GM11168 (cell line): ENCODE measurements around the gene DIS3L2.
"Not testable (repeated sequence)": the region's sequence is repeated elsewhere in the genome, so short reads cannot be mapped to it uniquely, and the experiment has no call there.

Source experiments
- in situ Hi-C: fragments of 300-500 bp; cut with MboI; formaldehyde crosslinking; loops from one replicate; pipeline ENCODE4 v1.12.0; 2022; ENCODE audit warnings: low sequenced_read_pairs; ENCODE audit not compliant: unreplicated experiment

The DIS3L2 gene

GRCh38 chr2:232335206-232335858, 373.8 kb downstream of the DIS3L2 start:
- in situ Hi-C loops: not testable (repeated sequence)

DNA sequence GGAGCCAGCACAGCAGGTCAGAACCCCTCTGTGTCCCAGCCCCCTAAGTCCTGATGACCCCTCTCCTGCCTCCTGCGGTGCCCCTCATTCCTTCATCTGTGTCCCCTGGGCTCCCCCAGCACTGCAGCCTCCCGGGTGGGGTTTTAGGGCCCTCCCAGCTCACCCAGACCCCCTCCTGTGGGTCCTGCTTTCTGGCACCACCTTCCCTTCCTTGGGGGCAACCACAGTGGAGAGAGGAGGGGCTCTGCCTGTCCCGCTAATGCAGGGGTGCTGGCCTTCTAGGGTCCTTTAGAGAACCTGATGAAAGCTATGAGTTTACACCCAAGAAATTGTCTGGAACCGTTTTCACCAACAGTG, 374.3 kb downstream of the DIS3L2 start:
- in situ Hi-C loops: no loop called here

DNA sequence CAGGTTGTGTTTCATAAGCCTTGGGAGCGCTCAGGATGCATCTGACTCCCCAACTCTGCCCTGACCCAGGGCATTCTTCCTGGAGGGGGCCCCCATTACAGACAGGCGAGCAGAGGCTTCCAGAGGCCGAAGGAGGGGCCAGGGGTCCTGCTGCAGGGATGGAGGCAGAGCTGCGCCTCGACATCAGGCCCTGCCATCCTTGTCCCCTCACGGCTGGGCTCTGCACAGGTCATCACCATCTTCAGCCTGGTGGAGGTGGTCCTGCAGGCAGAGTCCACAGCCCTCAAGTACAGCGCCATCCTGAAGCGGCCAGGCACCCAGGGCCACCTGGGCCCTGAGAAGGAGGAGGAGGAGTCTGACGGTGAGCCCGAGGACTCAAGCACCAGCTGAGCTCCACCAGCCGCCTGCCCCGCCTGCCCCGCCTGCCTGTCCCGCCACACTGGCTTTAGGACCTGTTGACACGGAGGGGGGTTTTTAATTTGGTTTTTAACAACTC, 374.8 kb downstream of the DIS3L2 start:
- in situ Hi-C loops: no loop called here

GRCh38 chr2:232336981-232337720, 375.6 kb downstream of the DIS3L2 start:
- in situ Hi-C loops: no loop called here

DNA sequence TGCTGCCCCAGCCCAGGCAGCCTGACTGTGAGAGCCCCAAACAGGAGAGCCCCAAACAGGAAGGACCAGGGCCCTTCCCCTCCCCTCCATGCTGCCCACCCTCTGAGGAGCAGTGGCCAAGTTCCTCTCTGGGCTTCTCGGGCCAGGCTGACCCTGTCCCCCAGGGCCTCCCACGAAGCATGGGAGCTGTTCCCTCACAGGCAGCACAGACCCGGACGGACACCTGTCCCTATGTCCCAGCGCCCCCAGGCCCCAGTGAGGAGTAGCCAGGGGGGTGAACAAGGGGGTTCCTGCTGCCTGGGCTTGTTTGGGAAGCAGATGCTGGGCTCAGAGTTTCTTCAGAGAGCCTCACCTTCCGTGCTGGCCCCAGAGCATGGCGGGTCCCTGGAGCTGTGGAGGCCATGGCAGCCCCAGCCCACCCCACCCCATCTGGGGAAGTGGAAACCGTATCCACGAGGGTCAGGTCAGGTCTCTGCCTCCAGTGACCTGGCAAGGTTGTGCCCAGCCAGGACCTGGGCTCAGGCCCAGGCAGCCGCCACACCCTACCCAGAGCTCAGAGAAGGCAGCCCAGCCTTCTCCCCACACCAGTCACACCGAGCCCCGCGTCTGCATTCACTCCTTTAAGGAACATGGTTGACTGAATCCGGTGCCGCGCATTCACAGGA, 376.7 kb downstream of the DIS3L2 start:
- in situ Hi-C loops: not testable (repeated sequence)

GRCh38 chr2:232338759-232339106, 377.2 kb downstream of the DIS3L2 start:
- in situ Hi-C loops: no loop called here

- in situ Hi-C loops: no loop called here
Measured at GRCh38 chr2:232339121-232340081, 377.9 kb downstream of the DIS3L2 start.

- in situ Hi-C loops: no loop called here
Measured at GRCh38 chr2:232340171-232340935, 378.8 kb downstream of the DIS3L2 start.

DNA sequence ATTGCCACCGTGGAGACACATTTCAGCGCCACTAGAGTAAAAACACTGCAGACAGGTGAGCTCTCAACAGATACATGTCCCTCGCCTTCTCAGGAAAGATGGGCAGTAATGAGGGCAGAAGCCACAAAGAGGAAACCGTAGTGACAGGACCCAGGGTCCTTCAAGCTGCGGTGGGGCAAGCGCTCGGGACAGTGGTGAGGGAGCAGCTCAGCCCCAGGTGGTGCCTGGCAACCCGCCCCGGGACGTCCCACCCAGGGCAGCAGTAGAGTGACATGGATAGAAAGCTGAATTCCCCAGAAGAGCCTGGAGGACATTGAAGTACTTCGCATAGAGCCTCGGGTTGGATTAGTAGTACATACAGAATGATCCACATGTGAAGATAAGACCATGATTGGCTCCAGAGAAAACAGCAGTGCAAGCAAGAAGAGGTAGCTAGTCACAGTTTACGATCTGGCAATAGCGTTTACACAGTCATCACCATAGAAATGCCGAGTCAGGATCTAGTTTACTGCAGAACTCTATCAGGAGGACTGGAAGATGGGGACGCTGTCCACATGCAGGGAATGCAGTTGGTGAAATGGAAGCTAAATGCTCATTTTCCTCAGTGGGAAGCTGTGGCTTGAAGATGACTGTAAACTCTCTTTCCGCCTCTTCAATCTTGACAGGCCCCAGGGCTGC, 379.7 kb downstream of the DIS3L2 start:
- in situ Hi-C loops: no loop called here

DNA sequence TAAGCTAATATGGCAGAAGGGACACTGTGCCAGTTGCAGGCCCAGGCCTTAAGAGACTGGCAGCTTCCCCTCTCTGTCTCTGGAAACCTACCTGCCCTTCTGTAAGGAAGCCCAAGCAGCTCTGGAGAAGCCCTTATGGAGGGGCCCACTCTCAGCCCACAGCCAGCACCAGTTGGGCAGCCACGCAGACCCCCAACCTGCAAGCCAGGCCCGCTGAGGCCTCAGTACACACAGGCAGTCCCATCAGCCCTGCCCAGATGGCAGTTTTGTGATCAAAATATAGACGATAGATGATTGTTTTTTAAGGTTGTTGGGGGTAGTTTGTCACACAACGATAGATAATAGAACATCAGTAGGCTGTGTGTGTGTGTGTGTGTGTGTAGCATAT, 380.2 kb downstream of the DIS3L2 start:
- in situ Hi-C loops: no loop called here

DNA sequence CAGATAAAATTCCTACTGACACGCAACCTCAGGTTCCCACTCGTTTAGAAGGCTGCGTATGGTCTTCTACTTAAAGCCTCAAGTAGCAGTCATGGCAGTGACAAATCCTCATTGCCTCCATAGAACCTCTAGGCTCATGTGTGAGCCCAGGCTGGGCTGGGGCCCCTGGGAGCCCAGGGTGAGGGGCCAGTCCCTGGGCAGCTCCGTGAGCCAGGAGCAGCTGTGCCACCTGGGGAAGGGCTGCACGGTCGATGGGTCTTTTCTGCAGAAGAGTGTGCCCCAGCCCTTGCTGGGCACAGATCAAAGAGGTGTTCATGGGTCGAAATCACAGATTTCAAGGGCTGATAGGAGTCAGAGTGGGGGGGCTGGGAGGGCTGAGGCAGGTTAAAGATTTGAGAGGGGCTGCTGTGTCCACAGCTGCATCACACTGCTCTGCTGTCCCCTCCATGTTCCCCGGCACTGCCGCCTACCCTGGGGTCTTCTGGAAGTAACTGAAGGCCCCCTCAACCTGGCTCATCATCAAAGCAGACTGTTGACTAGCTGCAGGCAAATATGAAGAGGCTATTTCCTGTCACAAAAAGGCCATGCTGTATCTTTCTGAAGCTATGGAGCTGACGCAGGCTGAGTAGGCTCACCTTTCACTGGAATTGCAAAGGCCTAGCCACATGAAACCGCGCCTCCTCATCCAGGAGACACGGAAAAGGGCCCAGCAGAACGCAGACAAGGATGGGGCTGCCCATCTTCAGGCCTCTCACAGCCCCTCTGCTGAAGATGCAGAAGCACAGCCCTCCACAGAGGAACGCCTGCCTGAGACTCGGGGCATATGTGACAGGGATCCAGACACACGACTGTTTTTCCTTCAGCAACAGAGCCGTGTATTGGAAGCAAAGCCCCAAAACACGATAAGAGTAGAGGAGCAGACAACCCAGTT, 381.4 kb downstream of the DIS3L2 start:
- in situ Hi-C loops: no loop called here

DNA sequence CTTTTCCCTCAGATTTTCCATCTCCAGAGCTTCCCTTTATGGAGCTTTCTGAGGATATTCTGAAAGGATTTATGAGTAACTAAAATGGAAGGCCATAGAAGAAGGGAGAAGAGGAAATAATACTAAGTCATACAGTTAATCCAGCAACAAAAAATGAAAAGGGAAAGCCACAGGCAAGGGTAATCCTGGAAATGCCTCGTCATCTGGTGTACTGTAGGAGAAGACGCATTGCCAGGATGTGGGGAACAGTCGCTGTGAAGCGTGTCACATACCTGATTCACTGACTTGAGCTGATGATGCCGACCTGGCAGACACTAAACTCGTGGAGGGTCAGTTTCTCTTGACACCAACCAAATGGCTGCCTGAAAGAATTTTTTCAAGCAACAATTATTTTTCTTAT, 382.3 kb downstream of the DIS3L2 start:
- in situ Hi-C loops: no loop called here

- in situ Hi-C loops: no loop called here
Measured at GRCh38 chr2:232345251-232345650, 383.7 kb downstream of the DIS3L2 start.

DNA sequence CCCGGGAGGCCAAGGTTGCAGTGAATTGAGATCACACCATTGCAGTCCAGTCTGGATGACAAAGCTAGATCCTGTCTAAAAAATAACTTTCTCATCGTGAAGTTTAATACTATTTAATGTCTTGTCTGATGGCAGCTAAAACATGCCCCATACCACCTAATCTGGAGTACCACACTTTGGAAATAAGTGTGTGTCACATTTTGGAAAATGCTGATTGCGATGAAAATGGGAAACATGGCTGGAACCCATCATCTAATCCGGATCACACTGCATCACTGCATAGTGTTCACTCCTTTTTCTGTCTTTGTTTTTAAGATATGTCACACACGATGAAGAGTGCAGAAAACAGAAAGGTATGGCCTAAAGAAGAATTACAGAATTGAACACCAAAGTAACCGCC, 385.9 kb downstream of the DIS3L2 start:
- in situ Hi-C loops: no loop called here

DNA sequence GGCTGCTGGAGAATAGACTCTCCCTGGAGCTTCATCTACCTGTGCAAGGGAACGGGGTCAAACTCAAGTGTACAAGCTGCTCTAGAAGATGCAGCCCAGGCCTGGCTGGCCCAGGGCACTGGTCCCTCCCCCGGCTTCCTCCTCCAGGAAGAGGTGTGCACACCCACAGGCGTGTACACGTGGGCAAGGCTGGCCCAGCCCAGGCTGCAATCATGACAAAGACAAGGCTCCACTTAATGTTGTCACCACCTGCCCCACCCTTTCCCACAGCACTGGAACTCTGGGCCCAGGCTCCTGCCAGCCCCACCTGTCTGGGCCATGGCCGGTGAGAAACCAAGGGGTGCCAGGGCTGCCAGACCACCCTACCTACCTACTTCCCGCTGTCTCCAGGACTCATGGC, 387.4 kb downstream of the DIS3L2 start:
- in situ Hi-C loops: no loop called here

DNA sequence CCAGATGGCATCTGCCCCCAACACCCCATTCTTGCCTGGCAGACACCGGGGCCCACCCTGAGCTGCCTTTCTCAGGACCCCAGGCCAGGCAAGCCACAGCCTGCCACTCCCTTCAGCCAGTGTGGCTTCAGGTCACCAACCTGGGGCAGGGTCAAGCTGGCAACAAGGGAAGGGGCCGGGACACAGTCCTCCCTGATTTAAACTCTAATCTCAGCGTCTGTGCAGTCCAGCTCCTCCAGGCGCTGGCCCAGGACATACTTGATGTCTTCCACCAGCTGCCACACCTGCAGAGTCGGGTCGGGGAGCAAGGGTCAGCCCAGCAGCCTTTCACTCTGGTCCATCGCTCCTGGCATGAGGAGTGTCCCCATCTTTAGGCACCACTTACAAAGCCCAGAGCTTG, 388.0 kb downstream of the DIS3L2 start:
- in situ Hi-C loops: no loop called here

GRCh38 chr2:232349946-232350635, 388.6 kb downstream of the DIS3L2 start:
- in situ Hi-C loops: no loop called here
